H9 (cell line): ENCODE data around the gene NXPH3. TPM values are rescaled to one million over a fixed set of nuclear protein-coding genes. Genes with fewer than 3 reads are reported as not detected.

Experiments
- DNase-seq: peaks from one replicate; pipeline ENCODE4 v3.0.0-alpha.2; 2017
- H2AFZ ChIP-seq: one replicate; pipeline ENCODE4 v1.6.1; 2013; ENCODE audit warnings: mild to moderate bottlenecking, low read length, control low read depth, moderate library complexity
- H2AK5ac ChIP-seq: 2 replicates; pipeline ENCODE4 v1.6.1; 2013; ENCODE audit warnings: low read length, control low read depth, mixed read lengths; ENCODE audit not compliant: insufficient read length
- H2BK120ac ChIP-seq: one replicate; pipeline ENCODE4 v1.6.1; 2013; ENCODE audit warnings: low read depth, mild to moderate bottlenecking, low read length, control low read depth, inconsistent platforms; ENCODE audit not compliant: poor library complexity, severe bottlenecking
- H2BK12ac ChIP-seq: 2 replicates; pipeline ENCODE4 v1.6.1; 2013; ENCODE audit warnings: low read length, control low read depth, mixed read lengths, low read depth; ENCODE audit not compliant: insufficient read length
- H2BK15ac ChIP-seq: 2 replicates; pipeline ENCODE4 v1.6.1; 2013; ENCODE audit warnings: low read depth, low read length, control low read depth
- H2BK20ac ChIP-seq: one replicate; pipeline ENCODE4 v1.6.1; 2013; ENCODE audit warnings: low read depth, mild to moderate bottlenecking, low read length, control low read depth, inconsistent platforms; ENCODE audit not compliant: poor library complexity, severe bottlenecking
- H2BK5ac ChIP-seq: 2 replicates; pipeline ENCODE4 v1.6.1; 2013; ENCODE audit warnings: low read length, control low read depth, mixed read lengths; ENCODE audit not compliant: insufficient read length
- H3K14ac ChIP-seq: 2 replicates; pipeline ENCODE4 v1.6.1; 2013; ENCODE audit warnings: low read length, control low read depth; ENCODE audit not compliant: insufficient read depth
- H3K18ac ChIP-seq: 2 replicates; pipeline ENCODE4 v1.6.1; 2013; ENCODE audit warnings: low read depth, mild to moderate bottlenecking, mixed read lengths, low read length, control low read depth; ENCODE audit not compliant: insufficient read length
- H3K23ac ChIP-seq: 2 replicates; pipeline ENCODE4 v1.6.1; 2013; ENCODE audit warnings: low read length, control low read depth, mixed read lengths, low read depth; ENCODE audit not compliant: insufficient read length
- H3K23me2 ChIP-seq: 2 replicates; pipeline ENCODE4 v1.6.1; 2013; ENCODE audit warnings: low read depth, mild to moderate bottlenecking, mixed read lengths, low read length, control low read depth; ENCODE audit not compliant: insufficient read length, poor library complexity, severe bottlenecking
- H3K27ac ChIP-seq: 2 replicates; pipeline ENCODE4 v1.5.1; 2013; ENCODE audit warnings: low read length, control low read depth, mixed read lengths, low read depth; ENCODE audit not compliant: insufficient read length
- H3K27me3 ChIP-seq: 2 replicates; pipeline ENCODE4 v1.6.1; 2013; ENCODE audit warnings: low read length, control low read depth, inconsistent platforms; ENCODE audit not compliant: insufficient read depth
- H3K4ac ChIP-seq: 2 replicates; pipeline ENCODE4 v1.6.1; 2013; ENCODE audit warnings: low read depth, mild to moderate bottlenecking, control low read depth, inconsistent platforms, low read length, moderate library complexity
- H3K4me1 ChIP-seq: 2 replicates; pipeline ENCODE4 v1.6.1; 2013; ENCODE audit warnings: low read length, control low read depth, inconsistent platforms; ENCODE audit not compliant: insufficient read depth
- H3K4me2 ChIP-seq: 2 replicates; pipeline ENCODE4 v1.6.1; 2013; ENCODE audit warnings: low read length, control low read depth, mixed read lengths; ENCODE audit not compliant: insufficient read length, insufficient read depth
- H3K56ac ChIP-seq: 2 replicates; pipeline ENCODE4 v1.6.1; 2013; ENCODE audit warnings: low read depth, mild to moderate bottlenecking, mixed read lengths, low read length, control low read depth; ENCODE audit not compliant: insufficient read length
- H3K79me1 ChIP-seq: 2 replicates; pipeline ENCODE4 v1.6.1; 2013; ENCODE audit warnings: low read depth, mild to moderate bottlenecking, moderate library complexity, low read length, control low read depth, inconsistent platforms; ENCODE audit not compliant: insufficient read depth, poor library complexity, severe bottlenecking
- H3K79me2 ChIP-seq: 2 replicates; pipeline ENCODE4 v1.6.1; 2013; ENCODE audit warnings: low read length, control low read depth, inconsistent platforms; ENCODE audit not compliant: insufficient read depth
- H3K9ac ChIP-seq: 2 replicates; pipeline ENCODE4 v1.6.1; 2013; ENCODE audit warnings: low read length, control low read depth, mixed read lengths; ENCODE audit not compliant: insufficient read length; ENCODE audit errors: extremely low read depth
- H3K9me3 ChIP-seq: one replicate; pipeline ENCODE4 v1.6.1; 2013; ENCODE audit warnings: low read depth, low read length, inconsistent platforms; ENCODE audit not compliant: control insufficient read depth
- H3T11ph ChIP-seq: one replicate; pipeline ENCODE4 v1.6.1; 2013; ENCODE audit warnings: mild to moderate bottlenecking, low read length, control low read depth, inconsistent platforms
- H4K20me1 ChIP-seq: one replicate; pipeline ENCODE4 v1.6.1; 2013; ENCODE audit not compliant: control insufficient read depth, insufficient read length, insufficient read depth
- H4K5ac ChIP-seq: 2 replicates; pipeline ENCODE4 v1.6.1; 2013; ENCODE audit warnings: low read depth, mild to moderate bottlenecking, mixed read lengths, low read length, control low read depth; ENCODE audit not compliant: insufficient read length
- H4K8ac ChIP-seq: replicated peaks from 2 replicates; pipeline ENCODE4 v1.6.1; 2013; ENCODE audit warnings: low read length, control low read depth, mixed read lengths, low read depth; ENCODE audit not compliant: insufficient read length
- H4K91ac ChIP-seq: 2 replicates; pipeline ENCODE4 v1.6.1; 2013; ENCODE audit warnings: low read depth, mild to moderate bottlenecking, moderate library complexity, mixed read lengths, low read length, control low read depth; ENCODE audit not compliant: insufficient read length
- H3K27ac Mint-ChIP-seq, 3 experiments: 2 replicates in 2 of 3; 3 replicates in 1 of 3; pipeline ENCODE4 v1.8.0; 2020 to 2021; ENCODE audit warnings: mixed read lengths in 3 of 3, mild to moderate bottlenecking in 1 of 3, moderate library complexity in 1 of 3
- H3K27me3 Mint-ChIP-seq: 2 replicates; pipeline ENCODE4 v1.8.0; 2021; ENCODE audit warnings: low read depth, mild to moderate bottlenecking, moderate library complexity, mixed read lengths
- H3K36me3 Mint-ChIP-seq, 3 experiments: 2 replicates in 2 of 3; 3 replicates in 1 of 3; pipeline ENCODE4 v1.8.0; 2020 to 2021; ENCODE audit warnings: low read depth in 3 of 3, mixed read lengths in 3 of 3; ENCODE audit not compliant: insufficient read depth in 1 of 3
- H3K4me1 Mint-ChIP-seq, 2 experiments: 2 replicates each; pipeline ENCODE4 v1.8.0; 2020; ENCODE audit warnings: mixed read lengths in 2 of 2
- H3K4me3 Mint-ChIP-seq, 2 experiments: 2 replicates in 1 of 2; 3 replicates in 1 of 2; pipeline ENCODE4 v1.8.0; 2020 to 2021; ENCODE audit warnings: mild to moderate bottlenecking in 2 of 2, mixed read lengths in 2 of 2, moderate library complexity in 1 of 2
- H3K9me3 Mint-ChIP-seq, 2 experiments: 2 replicates in 1 of 2; 3 replicates in 1 of 2; pipeline ENCODE4 v1.8.0; 2020; ENCODE audit warnings: mild to moderate bottlenecking in 2 of 2, mixed read lengths in 2 of 2, moderate library complexity in 1 of 2
- CTCF ChIP-seq: fragments of 200-600 bp; sonication (generic); conservative IDR thresholded peaks from 3 replicates; pipeline ENCODE4 v1.8.0; 2021; ENCODE audit warnings: antibody characterized with exemption, mild to moderate bottlenecking
- WGBS: extraction: QIAGEN DNeasy Blood & Tissue Kit; methylation state at CpG from one replicate; pipeline ENCODE4 v1.1.7; 2013; ENCODE audit warnings: missing lambda C conversion rate, low lambda C conversion rate, mixed read lengths; ENCODE audit not compliant: insufficient read length; ENCODE audit errors: extremely low coverage; 5-methylcytosine and 5-hydroxymethylcytosine counted together
- total RNA-seq: library from RNA; stranded (reverse); gene quantifications from 2 replicates; pipeline ENCODE4 v1.2.1, GENCODE V29; 2021

Gene NXPH3
- total RNA-seq, 1 experiment from 2014 or later: 1.3 TPM

- H3K27ac ChIP-seq: no peak overlapping the region
- no peak for TF ChIP-seq CTCF
- no peak overlapping the region for H3K56ac ChIP-seq
- no peak overlapping the region for H3T11ph ChIP-seq
- H3K18ac ChIP-seq: no peak overlapping the region
- H2AFZ ChIP-seq: no peak overlapping the region
- no peak overlapping the region for H3K4ac ChIP-seq
- no peak overlapping the region for H2BK15ac ChIP-seq
- H3K79me1 ChIP-seq: peaks cover 6% of the 10 kb centered on the region
- no peaks in the 10 kb centered on the region for H3K27me3 Mint-ChIP-seq
- no peak overlapping the region for H2BK20ac ChIP-seq
- H3K14ac ChIP-seq: no peak overlapping the region
- H3K79me2 ChIP-seq: no peaks in the 10 kb centered on the region
- H3K27ac Mint-ChIP-seq: peak overlapping the region in 2 of 3 experiments; percentile 19 to 56; a peak in 2 of 7 replicates
- no peaks in the 10 kb centered on the region for H3K23me2 ChIP-seq
- no peak overlapping the region for H2BK12ac ChIP-seq
- H3K36me3 Mint-ChIP-seq: peaks cover 12 to 48% (median 47%) of the 10 kb centered on the region in 3 experiments; a peak in 6 of 7 replicates
- no peak overlapping the region for H3K23ac ChIP-seq
- H2BK120ac ChIP-seq: no peak overlapping the region
- no peaks in the 10 kb centered on the region for H3K4me1 ChIP-seq
- H3K9me3 ChIP-seq: no peaks in the 10 kb centered on the region
- H3K4me3 Mint-ChIP-seq: no peak overlapping the region
- no peak overlapping the region for H4K8ac ChIP-seq
- no CpG with 5 or more reads among the region's 10 CpGs for WGBS
- H3K27me3 ChIP-seq: no peaks in the 10 kb centered on the region
- no peak overlapping the region for H4K5ac ChIP-seq
- DNase-seq: no peak
- no peak overlapping the region for H4K91ac ChIP-seq
- no peak overlapping the region for H2AK5ac ChIP-seq
- no peaks in the 10 kb centered on the region for H4K20me1 ChIP-seq
- no peak overlapping the region for H3K4me2 ChIP-seq
- no peak overlapping the region for H2BK5ac ChIP-seq
- no peaks in the 10 kb centered on the region for H3K4me1 Mint-ChIP-seq
- H3K9me3 Mint-ChIP-seq: no peaks in the 10 kb centered on the region
- no peak overlapping the region for H3K9ac ChIP-seq
These were observed 41.0 kb downstream of the NXPH3 start for GRCh38 chr17:49616601-49617131.
